Right lobe of liver (tissue), 6 donors: ENCODE measurements around the gene ART5. TPM values are rescaled to one million over a fixed set of nuclear protein-coding genes. Genes with fewer than 3 reads are reported as not detected.

Source experiments
- ATAC-seq, 4 donors: fragments of 200-7000 bp; cut with Tn5 transposase; one replicate each; pipeline ENCODE4 v1.9.1; 2020; ENCODE audit warnings: mild to moderate bottlenecking in 4 of 4, moderate library complexity in 4 of 4
- DNase-seq, 3 donors: peaks; one replicate each; pipeline ENCODE4 v3.0.0-alpha.2; 2020
- H3K27ac ChIP-seq, 3 donors: fragments of 200-600 bp; one replicate each; pipeline ENCODE4 v1.8.0; 2022
- H3K27me3 ChIP-seq, 2 donors: fragments of 200-600 bp; one replicate each; pipeline ENCODE4 v1.8.0; 2022
- H3K36me3 ChIP-seq, 4 donors: fragments of 200-600 bp; sonication (generic) in 1 of 4; one replicate each; pipeline versions ENCODE4 v1.5.1 to v1.8.0; 2017 to 2022; ENCODE audit warnings: control low read depth in 1 of 4
- H3K4me1 ChIP-seq, 4 donors: fragments of 200-600 bp; sonication (generic) in 1 of 4; one replicate each; pipeline versions ENCODE4 v1.5.1 to v1.8.0; 2017 to 2022; ENCODE audit warnings: control low read depth in 1 of 4
- H3K4me3 ChIP-seq, 3 donors: fragments of 200-600 bp; one replicate each; pipeline ENCODE4 v1.8.0; 2022
- H3K9me3 ChIP-seq, 4 donors: fragments of 200-600 bp; sonication (generic) in 1 of 4; one replicate each; pipeline versions ENCODE4 v1.5.1 to v1.8.0; 2017 to 2022; ENCODE audit warnings: control low read depth in 1 of 4
- POLR2A ChIP-seq: fragments of 450-650 bp; IDR thresholded peaks from one replicate; pipeline ENCODE4 v1.6.1; 2017; ENCODE audit warnings: antibody characterized with exemption, mild to moderate bottlenecking
- WGBS: methylation state at CpG from one replicate; pipeline ENCODE4 v1.1.6; 2018; ENCODE audit warnings: low coverage, low lambda C conversion rate; ENCODE audit not compliant: insufficient coverage; ENCODE audit errors: missing lambda C conversion rate; 5-methylcytosine and 5-hydroxymethylcytosine counted together
- intact Hi-C, 2 donors: fragments of 100-400 bp; cut with DNase I; formaldehyde crosslinking; loops; one replicate each; pipeline versions ENCODE4 v1.11.2 to v1.14.1; 2022
- total RNA-seq, 6 experiments: library from RNA; depleted of rRNA in 2 of 6; stranded (reverse); fragments of >200 nt in 2 of 6; fragmentation: NEBNext Ultra II Directional in 3 of 6; extraction: Animal tissue kit (Norgen Biotek cat#: 25700) in 3 of 6; gene quantifications; one replicate each; pipeline versions ENCODE4 v1.1.0 to v1.2.4, GENCODE V29; 2016 to 2023
- TF ChIP-seq, protein P1 (sequence below), 4 donors: fragments of 200-600 bp in 3 of 4; fragments of 450-650 bp in 1 of 4; IDR thresholded peaks; one replicate each; pipeline versions ENCODE4 v1.5.1 to v1.8.0; 2016 to 2022; ENCODE audit warnings: antibody characterized with exemption in 4 of 4, mild to moderate bottlenecking in 2 of 4
- donor health status: DM: no; HTN: yes; CAD: no.
- donor health status: DM: no; HTN: no; CAD: no.
- donor health status: DM: no; HTN: no; CAD: no.
- donor health status: DM: no; HTN: yes; CAD: no.
- donor health status: DM: no; HTN: yes; CAD: no.

The ART5 gene
- total RNA-seq, 6 experiments from 2014 or later = 0.35 to 0.59 TPM; not detected in 4

DNA sequence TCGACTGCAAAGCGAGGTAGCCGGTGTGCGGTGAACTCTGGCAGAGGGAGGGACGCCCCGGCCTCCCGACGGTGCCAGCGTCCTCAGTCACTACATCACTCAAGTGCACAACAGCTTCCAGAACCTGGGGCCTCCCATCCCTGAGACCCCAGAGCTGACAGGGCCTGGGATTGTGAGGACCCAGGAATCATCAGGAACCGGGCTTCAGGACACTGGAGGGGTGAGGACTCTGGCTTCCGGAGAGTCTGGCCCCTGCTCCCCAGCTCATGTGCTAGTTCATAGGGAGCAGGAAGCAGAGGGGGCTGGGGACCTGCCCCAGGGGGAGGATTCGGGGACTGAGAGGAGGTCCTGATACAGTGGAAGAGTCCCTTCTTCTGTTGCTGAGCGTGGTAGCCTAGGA, 4.6 kb downstream of the ART5 start:
- TF ChIP-seq POLR2A = no peak
- TF ChIP-seq, protein P1, sequence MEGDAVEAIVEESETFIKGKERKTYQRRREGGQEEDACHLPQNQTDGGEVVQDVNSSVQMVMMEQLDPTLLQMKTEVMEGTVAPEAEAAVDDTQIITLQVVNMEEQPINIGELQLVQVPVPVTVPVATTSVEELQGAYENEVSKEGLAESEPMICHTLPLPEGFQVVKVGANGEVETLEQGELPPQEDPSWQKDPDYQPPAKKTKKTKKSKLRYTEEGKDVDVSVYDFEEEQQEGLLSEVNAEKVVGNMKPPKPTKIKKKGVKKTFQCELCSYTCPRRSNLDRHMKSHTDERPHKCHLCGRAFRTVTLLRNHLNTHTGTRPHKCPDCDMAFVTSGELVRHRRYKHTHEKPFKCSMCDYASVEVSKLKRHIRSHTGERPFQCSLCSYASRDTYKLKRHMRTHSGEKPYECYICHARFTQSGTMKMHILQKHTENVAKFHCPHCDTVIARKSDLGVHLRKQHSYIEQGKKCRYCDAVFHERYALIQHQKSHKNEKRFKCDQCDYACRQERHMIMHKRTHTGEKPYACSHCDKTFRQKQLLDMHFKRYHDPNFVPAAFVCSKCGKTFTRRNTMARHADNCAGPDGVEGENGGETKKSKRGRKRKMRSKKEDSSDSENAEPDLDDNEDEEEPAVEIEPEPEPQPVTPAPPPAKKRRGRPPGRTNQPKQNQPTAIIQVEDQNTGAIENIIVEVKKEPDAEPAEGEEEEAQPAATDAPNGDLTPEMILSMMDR (IDR thresholded peaks at IDR 0.05) = no peak
- no peaks in the 10 kb centered on the region for H3K27me3 ChIP-seq
- intact Hi-C loops = no loop called here
- H3K27ac ChIP-seq = no peak overlapping the region
- no peak overlapping the region for H3K4me3 ChIP-seq
- WGBS = 71% methylated on average over 1 of the region's 13 CpGs
- DNase-seq (no peak), ATAC-seq (no peak)
- H3K9me3 ChIP-seq = no peaks in the 10 kb centered on the region
- H3K4me1 ChIP-seq = peaks cover 0 to 1% (median 0%) of the 10 kb centered on the region in 4 donors
- no peaks in the 10 kb centered on the region for H3K36me3 ChIP-seq

DNA sequence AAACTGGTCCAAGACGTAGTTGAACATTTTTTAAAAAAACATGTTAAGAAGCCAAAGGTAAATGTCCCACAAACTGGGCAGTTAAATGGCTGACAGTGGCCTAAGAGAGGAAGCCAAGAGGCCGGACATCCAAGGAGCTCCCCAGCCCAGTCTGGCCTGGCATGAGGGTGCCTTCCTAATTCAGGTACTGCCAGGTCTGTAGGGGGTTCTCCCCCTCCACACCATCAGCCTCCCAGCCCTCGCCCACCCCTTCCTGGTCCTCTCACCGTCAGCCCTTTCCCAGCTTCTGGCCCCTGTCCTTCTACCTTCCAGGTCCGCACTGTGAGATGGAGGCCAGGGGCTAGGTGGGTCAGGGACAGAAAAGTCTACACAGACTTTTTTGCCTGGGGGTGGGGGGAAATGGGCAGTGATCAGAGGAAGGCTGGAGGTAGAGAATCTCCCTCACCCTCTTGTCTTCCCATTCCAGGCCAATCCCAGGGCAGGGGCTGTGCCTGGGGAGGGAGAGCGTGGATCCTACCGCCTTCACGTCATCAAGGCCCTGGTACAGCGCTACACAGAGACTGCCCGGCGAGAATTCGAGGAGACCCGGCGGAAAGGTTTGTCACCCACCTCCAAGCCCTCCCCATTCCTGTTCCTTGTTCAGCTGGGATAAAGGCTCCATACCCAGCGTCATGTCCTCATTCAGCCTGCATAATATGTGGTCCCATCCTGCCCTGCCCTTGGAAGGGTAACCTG, 6.0 kb downstream of the ART5 start:
- no peak overlapping the region for H3K4me3 ChIP-seq
- no peaks in the 10 kb centered on the region for H3K36me3 ChIP-seq
- H3K9me3 ChIP-seq = no peaks in the 10 kb centered on the region
- no peak for TF ChIP-seq POLR2A
- TF ChIP-seq, protein P1 (IDR thresholded peaks at IDR 0.05) = no peak
- intact Hi-C loops = no loop called here
- no peaks in the 10 kb centered on the region for H3K4me1 ChIP-seq
- WGBS = 91% methylated on average over 6 of the region's 15 CpGs
- no peak overlapping the region for H3K27ac ChIP-seq
- DNase-seq = no peak
- H3K27me3 ChIP-seq = no peaks in the 10 kb centered on the region
- no peak for ATAC-seq

DNA sequence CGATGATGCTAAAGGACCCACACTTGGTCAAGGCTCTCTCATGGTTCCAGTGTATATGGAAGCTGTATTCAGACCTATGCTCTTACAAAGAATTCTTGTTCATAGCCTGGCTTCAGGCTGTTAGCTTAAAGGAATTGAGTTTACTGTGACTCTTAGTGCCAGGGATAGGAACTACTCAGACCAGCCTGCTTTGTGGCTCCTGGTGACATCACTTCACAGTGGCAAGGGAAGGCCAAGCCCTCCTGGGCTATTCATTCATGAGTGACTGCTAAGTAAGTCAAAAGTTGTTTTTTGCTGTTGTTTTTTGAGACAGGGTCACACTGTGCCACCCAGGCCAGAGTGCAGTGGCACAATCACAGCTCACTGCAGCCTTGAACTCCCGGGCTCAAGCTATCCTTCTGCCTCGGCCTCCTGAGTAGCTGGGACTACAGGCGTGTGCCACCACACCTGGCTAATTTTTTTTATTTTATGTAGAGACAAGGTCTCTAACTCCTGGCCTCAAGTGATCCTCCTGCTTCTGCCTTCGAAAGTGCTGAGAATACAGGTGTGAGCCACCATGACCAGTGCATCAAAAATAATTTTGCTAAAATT, 9.6 kb downstream of the ART5 start:
- intact Hi-C loops = no loop called here
- Histone ChIP-seq H3K4me3 (no peak overlapping the region), H3K36me3 (no peaks in the 10 kb centered on the region), H3K4me1 (no peaks in the 10 kb centered on the region), H3K27ac (no peak overlapping the region), H3K9me3 (no peaks in the 10 kb centered on the region), H3K27me3 (no peaks in the 10 kb centered on the region)
- WGBS = 81% methylated on average over 3 of the region's 5 CpGs
- ATAC-seq (no peak), DNase-seq (no peak)
- TF ChIP-seq, protein P1 (IDR thresholded peaks at IDR 0.05) = no peak
- no peak for TF ChIP-seq POLR2A

DNA sequence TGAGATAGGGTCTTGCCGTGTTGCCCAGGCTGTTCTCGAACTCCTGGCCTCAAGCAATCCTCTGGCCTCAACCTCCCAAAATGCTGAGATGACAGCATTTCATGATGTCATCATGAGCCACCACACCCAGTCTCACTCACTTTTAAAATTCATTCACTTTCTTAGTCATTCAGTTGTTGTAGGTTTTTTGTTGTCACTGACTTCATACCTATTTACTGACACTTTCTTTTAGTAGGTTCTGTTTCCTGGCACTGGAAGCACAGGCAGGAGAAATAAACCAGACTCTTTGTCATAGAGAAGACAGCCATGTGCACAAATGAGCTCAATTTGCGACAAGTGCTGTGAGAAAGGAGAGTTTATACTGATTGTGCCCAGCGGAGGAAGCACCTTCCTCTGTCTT, 10.5 kb downstream of the ART5 start:
- intact Hi-C loops = no loop called here
- Histone ChIP-seq H3K4me1 (no peaks in the 10 kb centered on the region), H3K27me3 (no peaks in the 10 kb centered on the region), H3K36me3 (no peaks in the 10 kb centered on the region), H3K9me3 (no peaks in the 10 kb centered on the region), H3K27ac (no peak overlapping the region), H3K4me3 (no peak overlapping the region)
- ATAC-seq (no peak), DNase-seq (no peak)
- WGBS = 74% methylated on average over 4 of the region's 4 CpGs
- TF ChIP-seq POLR2A = no peak
- TF ChIP-seq, protein P1 (IDR thresholded peaks at IDR 0.05) = no peak
